ENCODE results near the gene TCP1.
"Not testable (repeated sequence)": the region's sequence is repeated elsewhere in the genome, so short reads cannot be mapped to it uniquely, and the experiment has no call there.

TCP1 gene

DNA sequence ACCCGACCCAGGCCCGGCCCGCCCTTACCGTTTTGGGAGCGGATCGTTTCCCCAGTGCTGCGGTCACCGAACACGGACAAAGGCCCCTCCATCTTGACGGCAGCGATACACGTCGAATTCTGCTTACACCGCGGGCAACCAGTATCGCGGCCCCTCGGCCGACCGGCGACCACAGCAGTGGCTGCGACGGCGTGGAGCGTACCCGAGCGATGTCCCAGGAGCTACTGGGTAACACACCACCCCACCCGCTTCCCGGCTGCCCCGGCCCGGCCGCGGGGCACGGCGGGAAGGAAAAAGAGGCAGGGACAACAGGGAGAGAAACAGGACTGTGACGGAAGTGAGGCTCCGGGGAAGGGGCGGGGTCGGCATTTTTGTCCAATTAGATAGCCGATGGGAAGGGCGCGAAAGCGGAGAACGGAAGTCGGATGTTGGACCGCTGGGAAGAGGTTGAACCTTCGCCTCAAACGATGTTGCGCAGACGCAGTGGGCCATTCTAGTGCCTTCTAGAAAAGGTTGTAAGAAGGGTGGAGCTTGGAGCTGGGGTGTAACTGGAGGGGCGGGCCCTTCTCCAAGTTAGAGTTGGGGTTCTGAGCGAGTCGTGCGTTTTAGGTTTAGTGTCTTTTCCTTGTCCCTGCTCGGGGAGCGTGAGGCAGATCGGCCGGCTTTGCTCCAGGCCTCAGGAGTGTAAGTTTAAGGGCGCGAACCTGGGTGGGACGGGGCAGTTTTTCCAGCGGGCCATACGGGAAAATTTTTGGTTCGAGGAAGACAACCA, at the start of gene TCP1:
TSS of gene TCP1 (minus strand) at position 226 of the 772 bp plus-strand sequence. CDS start at position 92, 134 bp downstream.
- peak; percentile 100 for DNase-seq

DNA sequence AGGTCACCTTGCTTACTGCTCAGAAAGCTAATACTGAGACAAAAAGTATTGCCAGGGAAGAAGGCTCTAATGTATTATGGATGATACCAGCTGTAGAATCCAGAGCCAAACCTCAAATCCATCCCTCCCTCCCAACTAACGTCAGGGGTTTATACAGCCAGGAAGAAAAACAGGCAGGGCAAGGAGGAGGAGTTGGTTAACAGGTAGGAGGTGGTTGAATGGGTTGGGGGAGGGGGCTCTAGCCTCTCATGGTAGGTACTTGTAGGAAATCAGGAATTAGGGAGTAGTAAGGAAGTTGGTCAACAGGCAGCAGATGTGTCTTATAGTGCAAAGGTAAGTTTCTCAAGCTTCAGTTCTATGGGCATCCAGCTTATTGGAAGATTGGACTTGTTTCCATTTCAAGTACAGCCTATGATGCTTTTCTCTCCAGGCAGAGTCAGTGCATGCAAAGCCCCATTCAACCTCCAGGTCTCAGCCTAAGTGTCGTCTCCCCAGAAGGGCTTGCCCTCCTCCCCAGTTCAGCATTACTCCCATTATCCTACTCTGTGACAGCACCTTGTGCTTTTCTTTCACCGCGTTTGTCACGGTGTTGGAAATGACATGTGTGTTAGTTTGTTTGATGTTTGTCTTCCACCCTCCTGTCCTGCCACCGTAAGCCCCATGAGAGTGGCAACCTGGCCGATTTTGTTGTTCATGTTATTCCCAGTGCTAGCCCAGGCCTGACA, 48.8 kb upstream of the TCP1 start:
- DNase-seq = no peak

DNA sequence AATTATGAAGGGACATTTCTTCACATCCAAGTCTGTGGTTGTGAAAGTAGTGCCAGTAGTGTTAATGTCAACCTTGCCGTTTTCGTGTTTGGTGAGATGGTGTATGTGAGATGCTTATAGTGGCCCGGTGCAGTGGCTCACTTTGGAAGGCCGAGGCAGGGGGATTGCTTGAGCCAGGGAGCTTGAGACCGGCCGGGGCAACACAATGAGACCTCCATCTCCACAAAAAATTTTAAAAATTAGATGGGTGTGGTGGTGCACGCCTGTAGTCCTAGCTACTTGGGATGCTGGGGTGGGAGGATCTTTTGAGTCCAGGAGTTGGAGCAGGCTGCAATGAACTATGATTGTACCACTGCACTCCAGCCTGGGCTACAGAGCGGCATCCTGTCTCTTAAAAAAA, 48.1 kb upstream of the TCP1 start:
- no peak for DNase-seq

DNA sequence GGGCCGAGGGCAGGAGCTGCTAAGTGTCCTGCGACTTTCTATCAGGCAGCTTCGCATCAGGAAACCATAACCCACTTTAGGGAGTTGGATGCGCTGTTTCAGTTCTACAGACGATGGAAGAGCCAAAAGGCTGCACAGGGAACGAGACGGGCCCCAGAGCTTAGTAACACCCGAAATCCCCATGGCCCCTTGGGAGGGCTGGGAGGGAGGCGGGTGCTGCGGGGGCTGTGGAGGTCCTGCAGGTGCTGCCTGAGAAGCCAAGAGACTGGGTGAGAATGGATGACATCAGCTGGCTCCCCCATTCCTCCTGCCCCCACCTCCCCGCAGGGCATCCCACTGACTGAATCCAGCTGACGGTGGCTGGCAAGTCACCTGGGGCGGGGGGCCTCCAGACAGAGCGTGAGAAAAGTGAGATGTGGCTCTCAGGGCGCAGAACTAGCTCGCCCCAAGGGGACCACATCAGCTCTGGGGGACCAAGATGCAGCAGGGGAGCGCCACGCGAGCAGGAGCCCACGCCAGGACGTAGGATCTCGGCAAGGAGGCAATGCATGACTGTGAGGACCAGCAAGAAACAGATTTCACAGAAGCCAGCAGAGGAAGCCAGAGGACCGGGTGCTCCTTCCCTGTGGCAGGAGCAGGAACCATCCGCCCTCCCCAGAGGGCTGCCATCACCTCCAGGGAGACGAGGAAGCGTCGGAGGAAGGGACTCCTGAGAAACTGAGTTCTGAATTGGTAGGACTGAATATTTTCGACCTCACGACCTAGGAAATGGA, 47.5 kb upstream of the TCP1 start:
- no peak for DNase-seq

DNA sequence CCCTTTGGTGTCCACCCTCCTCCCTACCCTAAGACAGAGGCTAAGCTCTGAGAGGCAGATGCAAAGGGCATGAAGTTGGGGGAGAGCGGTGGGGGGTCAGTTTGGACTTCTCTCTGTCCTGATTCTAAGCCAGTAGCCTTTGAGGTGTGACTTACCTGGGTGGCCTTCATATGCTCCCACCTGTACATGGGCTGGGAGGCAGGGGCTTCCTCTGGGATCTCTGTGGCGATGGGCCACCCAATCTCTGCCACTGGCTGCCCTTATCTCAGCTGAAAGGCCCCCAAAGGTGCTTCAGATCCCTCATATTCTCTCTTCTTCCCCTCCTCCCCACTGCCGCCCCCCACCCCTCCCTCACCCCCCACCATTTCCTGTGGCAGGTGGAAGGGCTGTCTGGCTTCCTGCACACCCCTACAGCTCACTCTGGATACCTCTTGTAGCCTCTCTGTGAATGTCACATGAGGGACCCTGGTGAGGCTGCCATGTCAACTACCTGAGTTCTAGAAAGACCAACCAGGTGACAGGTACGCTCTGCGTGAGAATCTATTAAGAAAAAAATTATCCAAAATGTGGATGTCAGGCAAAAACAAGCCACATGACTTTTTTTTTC, 44.7 kb upstream of the TCP1 start:
- DNase-seq = no peak

DNA sequence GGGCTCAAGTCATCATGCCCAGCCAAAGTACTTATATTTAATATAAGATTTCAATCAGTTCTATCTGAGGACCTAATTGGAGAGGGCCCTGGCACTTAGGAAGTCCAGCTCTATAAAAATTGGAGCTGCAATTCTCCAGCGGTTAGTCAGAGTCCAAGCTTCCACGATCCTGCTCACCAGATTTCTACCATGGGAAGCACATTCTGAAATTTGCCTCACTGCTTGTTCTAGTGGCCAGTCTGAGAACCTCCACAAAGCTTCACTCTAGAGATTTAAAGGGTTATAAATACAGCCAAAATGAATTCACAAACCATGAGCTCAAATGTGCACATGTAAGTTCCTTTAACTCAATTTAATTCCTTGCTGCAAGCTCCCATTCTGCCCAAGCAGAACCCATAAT, 44.2 kb upstream of the TCP1 start:
- DNase-seq = no peak

DNA sequence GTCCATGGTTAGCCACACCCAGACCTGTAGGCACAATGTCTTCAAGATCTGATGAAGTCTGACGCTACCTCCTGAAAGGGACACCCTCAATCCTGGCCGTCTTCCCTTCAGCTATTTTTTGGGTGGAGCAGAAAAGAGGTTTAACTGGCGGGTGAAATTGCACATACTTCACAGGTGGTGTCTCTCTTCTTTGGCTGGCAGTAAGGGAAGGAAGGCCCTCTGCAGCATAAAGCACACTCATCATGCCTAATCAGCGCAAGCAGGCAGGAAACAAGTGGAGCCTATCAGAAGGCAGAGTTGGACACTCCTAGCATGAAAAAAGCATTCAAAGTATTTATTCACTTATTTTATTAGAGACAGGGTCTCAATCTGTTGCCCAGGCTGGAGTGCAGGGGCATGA, 43.5 kb upstream of the TCP1 start:
- no peak for DNase-seq

DNA sequence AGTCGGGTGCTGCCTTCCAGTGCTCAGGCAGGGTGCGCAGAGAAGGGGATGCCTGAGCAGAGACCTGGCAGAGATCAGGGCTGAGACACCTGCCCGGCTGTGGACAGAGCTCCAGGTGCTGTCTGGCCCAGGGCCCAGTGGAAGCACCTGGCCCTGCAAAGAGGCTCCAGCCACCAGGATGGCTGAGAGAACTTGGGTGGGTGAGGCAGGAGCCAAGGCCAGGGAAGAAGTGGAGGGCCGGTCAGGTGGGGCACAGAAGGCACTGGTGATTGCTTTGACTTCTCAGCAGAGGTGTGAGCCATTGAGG, 41.9 kb upstream of the TCP1 start:
- no peak for DNase-seq

DNA sequence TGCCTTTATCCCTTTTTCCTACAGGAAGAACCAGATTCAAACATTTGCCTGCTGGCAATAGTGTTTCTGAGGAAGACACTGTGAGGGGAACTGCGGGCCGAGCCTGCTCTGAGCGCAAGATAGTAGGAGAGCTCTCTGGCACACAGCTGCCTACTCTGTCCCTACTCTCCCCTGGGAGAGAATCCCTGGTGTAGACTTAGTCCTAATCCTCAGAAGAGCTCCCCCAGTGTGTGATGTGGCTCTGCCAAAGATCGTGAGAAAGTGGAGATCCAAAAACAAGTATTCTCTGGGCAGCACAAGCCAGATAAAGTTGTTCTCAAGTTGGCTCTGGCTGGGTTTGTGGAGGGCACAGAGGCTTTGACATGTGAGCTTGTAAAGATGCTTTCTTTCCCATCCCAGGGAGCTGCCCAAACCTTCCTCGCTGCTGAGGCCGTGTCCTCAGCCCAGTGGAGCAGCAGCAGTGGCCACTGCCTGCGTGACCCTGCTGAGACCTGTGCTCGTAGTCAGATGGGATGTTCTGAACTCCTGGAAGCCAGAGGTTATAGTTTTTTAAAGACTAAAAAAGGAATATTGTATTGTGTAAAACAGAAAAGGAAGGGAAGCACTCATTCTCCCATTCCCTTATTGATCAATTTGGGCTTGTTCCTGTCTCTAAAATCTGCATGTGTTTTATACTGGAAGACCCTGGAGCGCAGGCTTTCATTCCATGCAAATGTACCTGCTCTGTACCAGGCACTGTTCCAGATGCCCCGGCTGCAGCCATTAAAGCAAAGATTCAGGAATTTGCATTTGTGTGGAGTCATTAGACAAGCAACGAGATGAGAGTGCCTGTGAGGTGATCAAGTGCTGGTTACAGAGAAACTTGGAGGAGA, 41.3 kb upstream of the TCP1 start:
- no peak for DNase-seq

DNA sequence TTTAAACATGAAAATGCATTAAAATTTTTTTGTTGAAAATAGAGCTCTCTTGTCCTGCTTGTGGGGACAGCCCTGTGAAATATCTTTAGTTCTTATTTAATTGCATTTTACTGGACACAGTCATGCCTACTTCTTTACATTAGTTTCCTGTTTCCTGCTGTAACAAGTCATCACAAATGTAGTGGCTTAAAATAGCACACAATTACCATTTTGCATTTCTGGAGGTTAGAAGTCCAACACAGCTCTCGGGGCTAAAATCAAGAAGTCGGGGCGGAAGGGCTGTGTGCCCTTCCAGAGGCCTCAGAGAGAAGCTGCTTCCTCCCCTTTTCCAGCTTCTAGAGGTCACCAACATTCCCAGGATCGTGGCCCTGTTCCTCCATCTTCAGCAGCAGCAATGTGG, 40.1 kb upstream of the TCP1 start:
- peak; percentile 3 to 23 for DNase-seq

DNA sequence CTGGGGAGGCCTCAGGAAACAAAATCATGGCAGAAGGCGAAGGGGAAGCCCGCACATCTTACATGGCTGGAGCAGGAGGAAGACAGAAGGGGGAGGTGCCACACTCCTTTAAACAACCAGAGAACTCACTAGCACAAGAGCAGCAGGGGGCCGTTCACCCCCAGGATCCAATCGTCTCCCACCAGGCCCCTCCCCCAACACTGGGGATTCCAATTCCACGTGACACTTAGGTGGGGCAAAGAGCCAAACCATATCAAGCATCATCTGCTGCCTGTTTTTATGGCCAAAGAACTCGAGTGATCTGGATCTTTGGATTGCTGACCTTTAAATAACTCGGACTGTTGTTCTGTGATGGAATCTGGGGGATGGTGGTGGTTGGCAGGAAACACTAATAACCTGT, 38.7 kb upstream of the TCP1 start:
- no peak for DNase-seq

DNA sequence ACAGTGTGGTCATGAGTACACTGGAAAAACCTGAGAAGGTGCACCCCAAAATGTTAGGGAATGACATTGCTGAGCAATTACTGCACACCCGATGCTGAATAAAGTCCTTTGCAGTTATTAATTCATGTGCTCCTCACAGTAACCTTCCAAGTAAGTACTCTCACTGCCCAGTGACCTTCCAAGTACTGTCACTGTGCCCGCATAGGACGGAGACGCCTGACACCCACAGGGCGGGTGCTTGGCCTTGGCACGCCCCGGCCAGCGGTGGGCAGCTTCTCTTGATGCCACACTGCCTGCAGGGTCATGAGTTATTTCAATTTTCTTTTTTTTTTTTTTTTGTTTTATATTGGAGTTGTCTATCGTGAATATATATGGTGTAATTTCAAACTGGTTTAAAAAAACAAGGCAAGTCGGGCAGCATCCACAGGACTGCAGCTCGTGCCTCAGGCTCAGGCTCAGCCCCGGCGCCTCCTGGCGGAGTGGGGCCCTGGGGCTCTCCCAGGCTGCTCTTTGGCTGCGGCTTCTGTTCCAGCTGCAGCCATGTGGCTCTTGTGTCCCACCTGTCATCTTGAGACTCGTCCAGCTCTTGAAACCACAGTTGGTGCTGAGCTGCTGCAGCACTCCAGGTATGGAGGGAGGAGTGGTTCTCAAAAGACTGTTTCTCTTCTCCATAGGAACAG, 37.7 kb upstream of the TCP1 start:
- DNase-seq = no peak

DNA sequence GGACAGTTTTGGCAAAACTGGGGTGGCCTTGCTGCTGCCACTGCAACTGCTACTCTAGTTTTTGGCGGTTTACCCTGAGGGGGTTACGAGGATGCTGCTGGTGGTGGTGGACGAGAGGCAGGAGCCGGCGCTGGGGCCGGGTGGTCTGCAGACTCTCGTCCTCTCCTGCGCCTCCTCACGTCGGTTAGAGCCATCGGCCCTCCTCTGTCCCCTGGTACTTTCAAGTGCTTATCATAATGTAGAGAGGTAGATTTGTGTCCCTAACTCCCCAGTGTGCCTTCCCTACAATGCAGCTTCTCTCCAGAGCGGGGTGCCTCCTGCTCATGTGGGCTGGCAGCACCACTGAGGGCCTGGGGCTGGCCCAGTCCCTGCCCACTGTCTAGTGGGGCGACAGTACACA, 36.6 kb upstream of the TCP1 start:
- DNase-seq = no peak

DNA sequence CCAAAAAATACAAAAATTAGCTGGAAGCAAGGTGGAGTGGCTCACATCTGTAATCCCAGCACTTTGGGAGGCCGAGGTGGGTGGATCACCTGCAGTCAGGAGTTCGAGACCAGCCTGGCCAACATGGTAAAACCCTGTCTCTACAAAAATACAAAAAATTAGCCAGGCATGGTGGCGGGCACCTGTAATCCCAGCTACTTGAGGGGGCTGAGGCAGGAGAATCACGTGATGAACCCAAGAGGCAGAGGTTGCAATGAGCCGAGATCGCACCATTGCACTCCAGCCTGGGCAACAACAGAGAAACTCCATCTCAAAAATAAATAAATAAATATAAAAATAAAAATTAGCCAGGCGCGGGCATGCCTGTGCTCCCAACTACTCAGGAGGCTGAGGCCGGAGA, 35.3 kb upstream of the TCP1 start:
- not testable (repeated sequence) for DNase-seq

DNA sequence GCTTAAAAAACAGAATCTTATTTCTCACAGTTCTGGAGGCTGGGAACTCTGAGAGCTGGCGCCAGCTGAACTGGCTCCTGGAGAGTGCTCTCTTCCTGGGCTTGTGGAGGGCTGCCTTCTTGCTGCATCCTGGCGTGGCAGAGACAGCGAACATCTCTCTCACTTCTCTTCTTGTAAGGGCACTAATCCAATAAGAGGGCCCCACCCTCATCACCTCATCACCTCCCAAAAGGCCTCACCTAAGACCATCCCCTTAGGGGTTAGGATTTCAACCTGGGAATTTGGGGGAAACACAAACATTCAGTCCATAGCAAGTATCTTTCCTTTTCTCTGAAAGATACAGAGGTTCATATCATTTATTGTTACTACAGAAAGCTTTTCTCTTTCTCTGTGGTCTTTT, 34.6 kb upstream of the TCP1 start:
- DNase-seq = no peak

DNA sequence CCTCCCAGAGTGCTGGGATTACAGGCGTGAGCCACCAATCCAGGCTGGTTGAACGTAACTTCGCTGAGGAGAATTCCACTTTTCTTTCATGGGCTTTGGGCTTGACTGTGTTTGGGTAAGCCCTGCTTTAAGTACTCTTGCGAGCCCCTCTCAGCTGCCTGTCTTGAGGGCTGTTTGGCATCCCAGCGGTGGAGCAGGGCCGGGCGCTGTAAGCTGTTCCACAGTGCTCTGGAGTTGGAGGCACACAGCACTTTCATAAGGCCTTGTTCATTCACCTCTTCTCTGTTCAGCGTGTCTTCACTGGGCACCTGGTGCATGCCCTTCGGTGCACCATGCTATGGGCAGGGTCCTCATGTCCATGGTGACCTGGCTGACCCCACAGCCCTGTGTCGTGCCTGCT, 32.3 kb upstream of the TCP1 start:
- DNase-seq = no peak

DNA sequence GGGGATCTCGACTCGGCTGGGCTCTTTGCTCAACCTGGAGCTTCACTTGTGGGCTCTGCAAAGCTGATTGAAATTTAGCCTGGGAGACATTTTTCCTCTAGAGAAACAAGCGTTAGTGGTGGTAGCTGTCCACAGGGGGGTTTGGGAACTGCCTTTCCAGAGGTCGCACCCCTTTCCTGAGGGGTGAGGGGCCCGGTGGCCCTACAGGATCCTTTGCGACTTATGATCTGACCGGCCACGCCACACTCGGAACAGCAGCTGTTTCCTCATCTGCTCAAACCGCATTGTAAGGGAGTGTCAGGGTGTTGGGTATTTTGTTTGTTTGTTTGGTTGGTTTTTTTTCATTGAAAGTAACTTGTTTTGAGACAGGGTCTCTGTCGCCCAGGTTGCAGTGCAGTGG, 31.7 kb upstream of the TCP1 start:
- DNase-seq = no peak

DNA sequence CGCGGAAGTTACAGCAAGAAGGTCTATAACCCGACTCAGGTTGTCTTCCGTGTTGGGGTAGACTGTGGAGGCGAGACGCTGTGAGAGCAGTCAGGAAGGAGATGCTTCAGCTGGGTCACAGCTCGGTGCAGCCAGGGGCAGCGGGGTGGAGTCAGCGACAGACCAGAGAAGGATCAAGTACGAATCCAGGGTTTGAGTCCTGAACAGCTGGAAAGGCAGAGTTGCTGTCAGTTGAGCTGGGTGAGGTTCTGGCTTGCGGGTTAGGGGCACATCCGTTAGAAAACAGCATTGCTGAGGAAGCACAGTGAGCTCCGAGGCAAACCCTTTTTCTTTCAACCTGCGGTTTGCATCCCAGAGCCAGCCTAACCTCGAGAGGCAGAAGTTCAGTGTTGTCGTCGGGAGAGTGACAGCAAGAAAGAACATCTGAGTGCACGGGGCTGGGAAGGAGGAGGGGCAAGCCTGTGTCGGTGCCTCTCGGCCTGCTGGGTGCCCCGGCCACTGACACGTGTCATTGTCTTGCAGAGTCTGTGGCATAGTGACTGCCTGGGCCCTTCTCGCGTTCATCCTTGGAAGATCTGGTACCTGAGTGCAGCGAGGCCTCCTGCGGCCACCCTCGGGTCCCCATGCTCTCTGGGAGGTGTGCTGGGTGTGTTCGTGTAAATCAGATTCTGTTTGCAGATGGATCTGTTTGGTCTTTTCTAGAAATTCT, 30.7 kb upstream of the TCP1 start:
- peak in 1 of 2 donors; percentile 6 for DNase-seq

DNA sequence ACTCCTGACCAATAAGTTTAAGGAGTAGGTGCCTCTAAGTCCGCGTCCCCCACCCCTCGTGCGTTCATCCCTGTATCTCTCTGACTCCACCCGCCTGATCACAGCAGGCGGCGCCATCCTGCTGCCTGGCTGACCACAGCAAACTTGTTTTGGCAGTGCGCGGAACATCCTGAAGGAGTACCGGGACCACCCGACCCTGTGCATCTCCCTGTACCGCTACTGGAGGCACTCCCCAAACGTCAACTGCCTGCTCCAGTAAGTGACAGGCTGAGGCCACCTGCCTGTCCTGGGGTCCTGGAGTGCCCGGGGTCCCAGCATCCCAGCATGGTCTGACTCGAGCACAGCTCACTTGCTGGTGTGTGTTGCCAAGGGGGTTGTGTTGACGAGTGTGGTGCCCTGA, 29.7 kb upstream of the TCP1 start:
- no peak for DNase-seq

DNA sequence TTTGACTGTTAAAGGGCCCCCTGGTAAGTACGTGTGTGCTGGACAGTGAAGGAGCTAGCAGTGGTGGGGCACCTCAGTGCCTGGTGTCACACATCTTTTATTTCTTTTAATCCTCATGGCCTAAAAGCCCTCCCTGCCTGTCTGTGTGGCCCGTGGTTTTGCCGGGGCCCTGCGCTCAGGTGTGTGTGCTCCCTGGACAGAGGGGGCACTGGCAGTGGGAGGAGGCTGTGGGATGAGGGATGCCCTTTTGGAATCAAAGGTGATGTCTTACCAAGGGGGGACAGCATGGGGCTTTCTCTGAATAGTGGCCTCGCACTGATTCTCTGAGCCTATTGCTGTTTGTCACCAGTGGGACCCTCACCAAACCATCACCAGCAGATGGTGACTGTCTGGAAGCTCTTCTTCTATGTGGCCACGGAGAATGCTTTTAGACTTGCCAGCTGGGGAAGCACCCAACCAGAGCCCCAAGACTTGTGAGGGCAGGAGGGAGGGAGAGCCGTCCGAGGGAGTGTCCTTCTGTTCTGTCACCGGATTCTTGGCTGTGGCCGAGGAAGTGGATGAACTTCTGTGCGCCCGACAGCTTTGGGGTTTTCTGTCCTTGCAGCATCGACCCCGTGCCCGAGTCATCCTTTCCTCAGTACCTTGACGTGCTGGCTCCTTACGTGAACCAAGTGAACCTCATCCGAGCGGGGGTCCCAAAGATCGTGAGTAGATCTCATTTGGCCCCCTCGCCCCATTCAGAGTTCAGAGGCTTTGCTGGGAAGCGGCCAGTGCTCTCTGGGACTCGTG, 28.7 kb upstream of the TCP1 start:
- DNase-seq = peak; percentile 19 to 27

All from inflammatory macrophage treated with lipopolysaccharide for 1 hour (primary cell).